NCI-H1417 (cell line): ENCODE data around the gene GPX1.
"Not testable (repeated sequence)": the region's sequence is repeated elsewhere in the genome, so short reads cannot be mapped to it uniquely, and the experiment has no call there.

ENCODE experiments used
- DNase-seq, 3 experiments: peaks; one replicate each; lab custom pipeline; 2025; lab: John Stamatoyannopoulos, UW

Gene GPX1

DNA sequence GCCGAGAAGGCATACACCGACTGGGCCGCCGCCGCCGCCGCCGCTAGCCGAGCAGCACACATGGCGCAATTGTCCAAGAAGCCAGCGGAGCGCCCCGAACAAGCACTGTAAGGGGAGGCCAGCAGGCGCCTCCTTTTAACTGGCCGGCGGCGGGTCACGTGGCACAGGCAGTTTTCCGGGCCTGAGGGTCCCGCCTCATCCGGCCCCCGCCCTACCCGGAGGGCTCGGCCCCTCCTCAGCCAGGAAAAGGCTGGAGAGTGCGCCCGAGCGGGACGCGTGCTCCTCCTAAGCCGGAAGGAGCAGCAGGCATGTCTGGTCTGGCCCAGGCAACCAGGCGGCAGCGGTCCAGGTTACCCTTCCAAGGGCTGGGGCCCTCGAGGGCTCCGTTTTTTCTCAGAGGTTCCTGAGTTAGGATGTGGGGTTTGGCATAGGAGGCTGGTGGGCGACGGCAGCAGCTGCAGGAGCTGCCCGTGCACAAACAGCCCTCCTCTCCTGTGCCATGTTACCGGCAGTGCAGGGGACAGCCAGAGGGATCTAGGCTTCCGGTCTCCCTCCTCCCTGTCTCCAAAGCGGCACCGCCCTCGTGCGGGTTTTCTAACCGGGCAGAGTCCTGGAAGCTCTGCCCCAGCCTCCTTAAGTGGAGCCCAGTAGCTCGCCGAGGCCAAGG, at the start of gene GPX1:
Gene GPX1, minus strand, starts transcription at position 137 of the 667 bp plus-strand sequence. Its CDS starts 75 bp downstream, at position 62.
- peak; percentile 90 to 94 (median 90) for DNase-seq

DNA sequence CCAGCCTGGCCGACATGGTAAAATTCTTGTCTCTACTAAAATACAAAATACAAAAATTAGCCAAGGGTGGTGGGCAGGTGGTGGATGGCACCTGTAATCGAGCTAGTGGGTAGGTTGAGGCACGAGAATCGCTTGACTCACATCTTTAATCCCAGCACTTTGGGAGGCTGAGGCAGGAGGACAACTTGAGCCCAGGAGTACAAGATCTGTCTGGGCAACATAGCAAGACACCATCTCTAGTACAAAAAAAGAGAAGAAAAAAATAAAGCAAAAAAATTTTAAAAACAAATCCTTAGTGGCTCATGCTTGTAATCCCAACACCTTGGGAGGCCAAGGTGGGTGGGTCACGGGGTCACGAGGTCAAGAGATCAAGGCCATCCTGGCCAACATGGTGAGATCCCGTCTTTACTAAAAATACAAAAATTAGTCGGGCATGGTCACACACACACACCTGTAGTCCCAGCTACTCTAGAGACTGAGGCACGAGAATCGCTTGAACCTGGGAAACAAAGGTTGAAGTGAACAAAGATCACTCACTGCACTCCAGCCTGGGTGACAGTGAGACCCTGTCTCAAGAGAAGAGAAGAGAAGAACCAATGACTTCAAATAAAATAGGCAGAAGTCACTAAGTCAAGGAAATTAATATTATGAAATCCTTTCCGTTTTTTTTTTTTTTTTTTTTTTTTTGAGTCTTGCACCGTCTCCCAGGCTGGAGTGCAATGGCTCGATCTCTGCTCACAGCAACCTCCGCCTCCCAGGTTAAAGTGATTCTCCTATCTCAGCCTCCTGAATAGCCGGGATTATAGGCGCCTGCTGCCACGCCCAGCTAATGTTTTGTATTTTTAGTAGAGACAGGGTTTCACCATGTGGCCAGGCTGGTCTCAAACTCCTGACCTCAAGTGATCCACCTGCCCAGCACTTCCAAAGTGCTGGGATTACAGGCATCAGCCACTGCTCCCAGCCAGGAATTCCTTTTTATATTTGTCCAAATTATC, 48.7 kb upstream of the GPX1 start:
- DNase-seq: no peak

DNA sequence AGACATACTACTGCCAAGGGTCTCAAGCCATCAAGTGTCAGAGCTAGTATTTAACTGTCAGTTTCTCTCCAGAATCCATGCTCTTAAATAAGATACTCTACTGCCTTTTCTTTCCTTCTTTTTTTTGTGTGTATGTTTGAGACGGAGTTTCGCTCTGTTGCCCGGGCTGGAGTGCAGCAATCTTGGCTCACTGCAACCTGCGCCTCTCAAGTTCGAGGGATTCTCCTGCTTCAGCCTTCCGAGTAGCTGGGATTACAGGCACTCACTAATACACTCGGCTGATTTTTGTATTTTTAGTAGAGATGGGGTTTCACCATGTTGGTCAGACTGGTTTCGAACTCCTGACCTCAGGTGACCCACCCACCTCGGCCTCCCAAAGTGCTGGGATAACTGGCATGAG, 47.4 kb upstream of the GPX1 start:
- DNase-seq: not testable (repeated sequence)

DNA sequence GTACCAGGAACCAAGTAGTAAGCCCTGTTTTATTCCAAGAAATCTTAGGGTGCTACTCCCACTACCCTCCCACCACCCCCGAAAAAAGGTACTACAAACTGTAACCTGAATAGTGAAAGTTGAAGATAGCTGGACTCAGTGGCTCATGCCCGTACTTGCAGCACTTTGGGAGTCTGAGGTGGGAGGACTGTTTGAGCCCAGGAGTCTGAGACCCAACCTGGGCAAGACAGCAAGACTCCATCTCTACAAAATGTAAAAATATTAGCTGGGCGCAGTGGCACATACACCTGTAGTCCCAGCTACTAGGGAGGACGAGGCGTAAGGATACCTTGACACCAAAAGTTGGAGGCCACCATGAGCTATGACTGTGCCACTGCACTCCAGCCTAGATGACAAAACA, 45.7 kb upstream of the GPX1 start:
- no peak for DNase-seq

DNA sequence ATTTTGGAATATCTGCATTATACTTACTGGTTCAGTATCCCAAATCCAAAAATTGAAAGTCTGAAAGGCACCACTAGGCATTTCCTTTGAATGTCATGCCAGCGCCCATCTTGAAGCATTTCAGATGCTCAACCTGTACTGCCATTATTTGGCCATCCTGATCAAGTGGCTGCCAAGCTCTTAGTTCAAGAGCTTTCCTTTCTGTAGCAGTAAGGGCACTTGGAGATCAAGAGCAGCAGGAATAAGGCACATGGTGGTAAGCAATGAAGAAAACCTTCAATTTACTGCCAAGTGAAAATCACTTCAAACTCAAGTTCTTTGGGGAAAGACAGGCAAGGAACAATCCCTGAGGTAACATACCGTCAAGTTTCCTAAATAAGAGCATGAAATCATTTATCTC, 43.6 kb upstream of the GPX1 start:
- DNase-seq: peak in 1 of 3 experiments; percentile 42

DNA sequence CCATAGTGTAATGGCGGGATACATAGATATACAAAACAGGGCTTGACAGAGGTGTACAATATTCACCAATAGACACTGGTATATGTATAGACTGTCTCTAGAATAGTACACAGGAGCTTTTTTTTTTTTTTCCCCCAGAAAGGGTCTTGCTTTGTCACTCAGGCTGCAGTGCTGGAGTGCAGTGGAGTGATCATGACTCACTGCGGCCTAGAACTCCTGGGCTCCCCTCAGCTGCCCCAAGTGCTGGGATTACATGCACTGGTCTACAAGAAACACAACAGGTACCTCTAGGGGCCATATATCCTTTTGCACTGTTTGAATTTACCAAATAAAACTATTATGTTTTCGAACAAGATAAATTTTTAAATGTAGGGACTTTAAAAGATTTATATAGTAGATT, 41.3 kb upstream of the GPX1 start:
- DNase-seq: no peak

DNA sequence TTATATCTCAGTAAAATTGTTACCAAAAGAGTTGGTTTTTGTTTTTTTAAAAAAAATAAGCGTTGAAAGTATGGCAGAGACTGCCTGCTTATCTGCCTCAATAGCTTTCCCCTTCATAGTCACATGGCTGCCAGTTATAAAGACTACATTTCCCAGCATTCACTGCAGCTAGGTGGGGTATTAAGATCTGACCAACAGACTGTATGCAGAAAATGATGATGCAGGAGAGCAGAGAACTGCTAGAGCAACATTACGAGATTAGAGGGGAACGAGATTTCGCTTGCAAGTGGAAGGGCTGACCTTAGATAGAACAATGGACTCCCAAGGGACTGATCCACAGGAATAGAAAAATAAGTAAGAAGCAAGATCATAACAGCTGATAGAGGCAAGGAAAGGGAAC, 39.3 kb upstream of the GPX1 start:
- DNase-seq: no peak

DNA sequence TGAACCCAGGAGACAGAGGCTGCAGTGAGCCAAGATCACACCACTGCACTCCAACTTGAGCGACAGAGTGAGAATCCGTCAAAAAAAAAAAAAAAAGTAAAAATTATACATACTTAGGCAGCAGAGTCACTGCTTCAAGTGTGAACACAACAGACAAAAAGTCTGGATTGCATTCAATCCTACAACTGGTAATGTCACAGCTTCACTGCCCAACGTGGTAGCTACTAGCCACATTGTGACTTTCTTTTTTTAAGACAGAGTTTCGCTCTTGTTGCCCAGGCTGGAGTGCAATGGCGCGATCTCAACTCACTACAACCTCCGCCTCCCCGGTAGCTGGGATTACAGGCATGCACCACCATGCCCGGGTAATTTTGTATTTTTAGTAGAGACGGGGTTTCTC, 33.2 kb upstream of the GPX1 start:
- not testable (repeated sequence) for DNase-seq

DNA sequence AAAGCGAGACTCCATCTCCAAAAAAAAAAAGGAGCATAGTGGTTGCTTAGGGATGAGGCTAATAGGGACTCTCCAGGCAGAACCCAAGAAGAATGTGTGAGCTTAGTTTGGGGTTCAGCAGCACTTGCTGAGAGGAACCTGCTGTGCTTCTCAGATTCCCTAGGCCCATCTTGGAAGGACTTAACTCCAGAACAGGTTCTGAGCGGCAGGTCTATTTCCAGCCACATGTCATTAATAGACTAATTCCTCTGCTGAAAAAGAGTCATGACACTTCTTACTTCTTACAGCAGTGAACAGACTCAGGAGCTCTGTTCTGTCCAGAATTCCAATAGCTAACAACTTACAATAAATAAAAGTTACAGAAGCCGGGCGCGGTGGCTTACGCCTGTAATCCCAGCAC, 31.1 kb upstream of the GPX1 start:
- DNase-seq: no peak

DNA sequence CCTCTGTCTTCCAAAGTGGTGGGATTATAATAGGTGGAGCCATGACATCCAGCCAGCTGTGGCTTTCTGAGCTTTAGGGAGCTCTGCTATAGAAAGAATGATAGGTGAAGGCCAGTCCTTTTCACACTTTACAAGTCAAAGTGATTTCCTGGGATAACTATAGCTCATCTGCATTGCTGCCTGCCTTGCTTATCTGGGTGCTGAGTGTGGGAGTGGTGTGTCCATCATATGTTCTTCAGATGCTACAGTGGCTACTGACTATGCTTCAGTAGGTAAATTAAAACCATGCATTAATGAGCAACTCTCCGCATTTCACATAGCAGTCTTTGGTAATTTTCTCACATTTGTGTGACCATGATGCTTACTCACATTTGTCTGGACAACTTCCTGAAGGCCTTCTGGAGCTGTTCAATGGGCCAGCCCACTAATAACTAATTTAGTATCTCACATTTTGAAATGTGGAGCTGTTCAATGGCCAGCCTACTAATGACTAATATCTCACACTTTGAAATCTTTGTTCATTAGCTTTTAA, 30.2 kb upstream of the GPX1 start:
- DNase-seq: no peak

DNA sequence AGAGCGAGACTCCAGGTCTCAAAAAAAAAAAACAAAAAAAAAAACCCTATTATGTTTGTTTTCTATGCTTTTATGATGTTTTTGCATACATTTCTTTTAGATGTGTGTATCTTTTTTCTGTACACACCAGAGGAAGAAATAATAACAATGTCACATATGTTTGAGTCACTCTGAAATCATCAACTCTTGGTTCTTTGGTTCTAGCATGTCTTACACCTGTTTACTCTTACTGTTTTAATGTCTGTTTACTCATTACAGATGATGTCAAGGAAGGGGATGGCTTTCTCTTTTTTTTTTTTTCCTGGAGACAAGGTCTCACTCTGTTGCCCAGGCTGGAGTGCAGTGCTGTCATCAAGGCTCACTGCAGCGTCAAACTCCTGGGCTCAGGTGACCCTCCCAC, 29.6 kb upstream of the GPX1 start:
- no peak for DNase-seq

DNA sequence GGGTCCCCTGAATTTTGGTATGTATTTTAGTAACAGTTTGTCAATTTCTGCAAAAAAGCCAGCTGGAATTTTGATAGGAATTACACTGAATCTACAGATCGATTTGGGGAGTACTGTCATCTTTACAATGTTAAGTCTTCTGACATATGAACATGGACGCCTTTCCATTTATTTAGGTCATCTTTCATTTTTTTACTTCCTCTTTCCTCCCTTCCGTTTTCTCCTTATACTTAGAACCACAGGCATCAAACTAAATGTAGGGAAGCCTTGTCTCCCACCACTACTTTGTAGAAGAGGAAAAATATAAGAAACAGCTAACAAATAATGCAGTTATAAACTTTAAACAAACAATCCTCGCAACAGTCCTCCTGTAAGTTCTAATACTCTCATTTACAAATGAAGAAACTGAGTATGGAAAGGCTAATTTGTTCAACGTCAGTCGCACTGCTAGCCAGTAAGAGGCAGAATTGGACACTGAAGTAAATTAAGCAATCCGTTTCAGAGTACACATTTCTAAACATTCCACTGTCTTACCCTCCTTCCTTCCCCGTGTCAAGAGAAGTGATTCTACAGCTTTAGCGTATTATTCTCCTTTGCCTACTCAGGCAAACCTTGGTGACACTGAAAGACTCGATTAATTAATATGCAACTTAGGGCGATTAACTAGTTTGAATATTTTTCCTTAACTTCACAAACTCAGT, 28.1 kb upstream of the GPX1 start:
- no peak for DNase-seq

DNA sequence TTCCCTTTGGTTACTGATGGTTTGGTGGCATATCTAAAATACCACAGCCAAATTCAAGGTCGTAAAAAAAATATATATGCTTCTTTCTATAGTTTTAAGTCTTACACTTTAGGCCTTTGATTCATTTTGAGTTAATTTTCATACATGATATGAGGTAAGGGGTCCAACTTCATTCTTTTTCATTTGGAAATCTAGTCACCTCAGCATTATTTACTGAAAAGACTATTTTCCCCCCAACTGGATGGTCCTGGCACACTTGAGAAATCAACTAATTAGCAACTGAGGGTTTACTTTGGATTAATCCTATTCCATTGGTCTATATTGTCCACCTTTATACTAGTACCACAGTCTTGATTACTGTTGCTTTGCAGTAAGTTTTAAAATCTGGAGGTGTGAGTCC, 27.5 kb upstream of the GPX1 start:
- no peak for DNase-seq

DNA sequence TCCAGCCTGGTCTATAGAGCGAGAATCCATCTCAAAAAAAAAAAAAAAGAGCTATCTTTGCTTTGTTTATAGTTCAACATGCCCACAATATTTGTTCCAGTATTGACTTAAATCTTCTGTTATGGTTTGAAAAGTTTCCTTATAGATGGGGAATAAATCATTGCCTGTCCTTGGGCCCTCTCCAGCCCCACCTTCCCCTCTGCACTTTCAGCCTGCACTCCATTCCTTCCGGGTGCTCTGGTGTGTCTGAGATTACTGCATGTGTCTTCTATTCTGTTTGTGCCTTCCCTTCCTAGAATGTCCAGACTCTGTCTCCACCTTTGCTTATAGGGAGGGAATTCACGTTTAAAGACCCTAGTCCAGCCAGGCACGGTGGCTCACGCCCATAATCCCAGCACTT, 25.2 kb upstream of the GPX1 start:
- no peak for DNase-seq

DNA sequence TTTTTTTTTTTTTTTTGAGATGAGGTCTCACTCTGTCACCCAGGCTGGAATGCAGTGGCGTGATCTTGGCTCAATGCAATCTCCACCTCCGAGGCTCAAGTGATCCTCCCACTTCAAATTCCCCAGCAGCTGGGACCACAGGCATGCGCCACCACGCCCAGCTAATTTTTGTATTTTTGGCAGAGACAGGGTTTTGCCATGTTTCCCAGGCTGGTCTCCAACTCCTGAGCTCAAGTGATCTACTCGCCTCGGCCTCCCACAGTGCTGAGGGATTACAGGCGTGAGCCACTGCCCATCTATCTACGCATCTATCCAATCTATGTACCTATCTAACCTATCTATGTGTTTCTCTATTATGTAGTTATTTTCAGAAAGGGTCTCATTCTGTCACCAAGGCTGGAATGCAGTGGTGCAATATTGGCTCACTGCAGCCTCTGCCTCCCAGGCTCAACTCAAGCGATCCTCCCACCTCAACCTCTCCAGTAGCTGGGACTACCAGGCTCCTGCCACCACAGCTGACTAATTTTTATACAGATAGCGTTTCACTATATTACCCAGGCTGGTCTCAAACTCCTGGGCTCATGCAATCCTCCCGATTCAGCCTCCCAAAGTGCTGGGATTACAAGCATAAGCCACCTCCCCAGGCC, 20.2 kb upstream of the GPX1 start:
- no peak for DNase-seq

DNA sequence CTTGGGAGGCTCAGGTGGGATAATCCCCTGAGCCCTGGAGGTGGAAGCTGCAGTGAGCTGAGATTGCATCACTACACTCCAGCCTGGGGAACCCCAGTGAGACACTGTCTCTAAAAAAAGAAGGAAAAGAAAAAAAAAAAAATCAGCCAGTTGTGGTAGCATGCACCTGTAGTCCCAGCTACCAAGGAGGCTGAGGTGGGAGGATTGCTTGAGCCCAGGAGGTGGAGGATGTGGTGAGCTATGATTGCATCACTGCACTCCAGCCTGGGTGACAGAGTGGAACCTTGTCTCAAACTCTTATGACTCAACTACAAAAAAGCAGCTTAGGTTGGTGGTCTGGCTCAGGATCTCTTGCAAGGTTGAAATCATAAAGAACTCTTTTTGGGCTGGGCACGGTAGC, 19.3 kb upstream of the GPX1 start:
- DNase-seq: no peak

DNA sequence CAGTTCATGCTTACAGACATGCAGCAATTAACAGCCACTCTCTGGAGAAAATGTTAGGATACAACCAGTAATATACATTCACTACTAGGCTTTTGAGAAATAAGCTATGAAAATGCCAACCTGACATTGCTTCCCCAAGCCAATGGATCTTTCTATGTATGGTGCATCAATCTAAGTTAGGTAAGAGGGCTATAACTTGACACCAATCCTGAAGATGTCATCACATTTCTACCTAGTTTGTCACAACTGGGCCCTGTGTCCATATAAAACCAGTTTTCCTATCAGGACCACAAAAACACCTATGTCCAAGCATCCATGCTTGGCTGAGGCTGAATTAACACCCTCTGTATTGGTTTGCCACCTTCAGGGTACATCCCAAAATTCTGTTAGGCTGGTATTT, 13.8 kb upstream of the GPX1 start:
- no peak for DNase-seq

DNA sequence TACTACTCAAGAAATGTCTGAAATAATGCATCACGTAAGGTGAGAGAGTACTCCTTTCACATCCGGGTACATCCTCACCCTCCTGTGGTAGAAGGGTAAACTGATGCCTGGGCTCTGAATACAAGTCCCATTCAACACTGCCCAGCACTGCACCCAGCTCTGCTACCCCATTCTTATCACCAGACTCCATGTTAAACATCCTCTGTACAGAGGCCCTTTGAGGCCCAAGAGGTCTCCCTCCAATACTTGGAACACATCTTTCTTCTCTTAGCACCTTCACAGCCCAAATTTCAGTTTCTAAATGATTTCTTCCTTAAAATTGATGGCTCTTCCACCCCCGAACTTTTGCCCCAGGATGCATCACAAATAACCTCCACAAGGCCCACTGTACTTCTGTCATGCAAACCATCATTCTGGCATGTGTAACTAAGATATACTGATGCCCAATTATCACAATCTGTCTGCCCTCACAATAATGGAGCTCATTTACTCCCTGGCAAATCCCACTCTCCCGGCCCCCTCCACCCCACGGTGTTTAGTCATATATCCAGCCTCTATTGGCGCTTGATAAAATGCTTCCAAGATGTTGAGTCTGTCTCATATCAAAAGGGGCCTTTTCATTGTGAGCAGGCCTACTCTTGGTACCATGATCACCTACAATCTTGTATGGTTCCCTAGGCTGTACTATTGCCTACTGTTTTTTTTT, 12.6 kb upstream of the GPX1 start:
- DNase-seq: no peak

DNA sequence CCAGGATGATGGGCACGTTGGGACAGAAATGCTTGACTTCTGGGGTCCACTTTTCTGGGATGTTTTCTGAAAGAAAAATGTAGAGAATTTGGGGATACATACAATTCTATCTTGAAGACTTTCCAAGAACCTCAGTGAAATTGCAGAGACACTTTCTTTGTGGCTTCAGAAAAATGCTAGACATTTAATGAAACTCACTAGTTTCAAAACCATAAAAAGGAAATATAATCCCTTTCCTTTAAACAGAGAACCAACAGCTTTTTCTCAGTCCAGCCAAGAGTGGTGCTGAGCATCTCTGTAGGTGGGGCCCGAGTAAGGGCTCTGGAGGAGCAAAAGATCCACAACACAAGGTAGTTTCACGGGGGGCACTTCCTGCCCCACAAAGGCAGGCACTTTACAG, 4.4 kb upstream of the GPX1 start:
- DNase-seq: no peak

DNA sequence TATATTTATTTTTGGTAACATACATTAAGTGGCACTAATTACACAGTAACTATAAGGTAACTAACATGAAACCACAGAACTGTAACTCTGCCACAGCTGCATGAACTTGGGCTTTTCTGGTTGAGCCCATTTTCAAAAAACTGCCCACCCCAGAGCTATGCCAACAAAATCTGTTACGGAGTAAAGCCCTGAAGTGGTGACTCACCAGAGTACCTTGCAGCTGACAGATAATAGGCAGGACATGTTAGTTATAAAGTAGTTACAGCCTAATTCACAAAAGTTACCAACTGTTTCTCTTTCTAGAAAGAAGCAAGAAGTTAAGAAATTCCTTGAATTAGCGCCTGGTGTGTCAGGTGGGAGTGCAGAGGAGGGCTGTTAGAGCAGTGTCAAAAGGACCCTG, 1.5 kb upstream of the GPX1 start:
- peak in 1 of 3 experiments; percentile 20 for DNase-seq

DNA sequence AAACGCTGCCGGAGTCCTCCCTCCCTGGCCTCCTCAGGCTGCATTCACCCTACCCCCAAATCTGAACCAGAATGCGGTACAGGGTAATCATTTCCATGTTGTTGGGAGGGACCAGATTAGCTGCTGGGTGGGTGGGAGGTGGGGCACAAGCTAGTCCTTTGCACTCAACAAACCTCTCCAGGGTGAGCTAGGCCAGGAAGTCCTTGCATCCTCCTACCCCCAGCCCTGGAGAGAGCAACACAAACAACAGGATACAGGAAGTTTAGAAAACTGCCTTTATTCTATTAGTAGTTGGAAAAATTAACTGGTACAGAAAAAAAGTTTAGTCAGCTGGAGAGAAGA, 702 bp upstream of the GPX1 start:
- DNase-seq: peak in 1 of 3 experiments; percentile 55
